ENCODE data around the gene RHOT2.

RHOT2 gene

DNA sequence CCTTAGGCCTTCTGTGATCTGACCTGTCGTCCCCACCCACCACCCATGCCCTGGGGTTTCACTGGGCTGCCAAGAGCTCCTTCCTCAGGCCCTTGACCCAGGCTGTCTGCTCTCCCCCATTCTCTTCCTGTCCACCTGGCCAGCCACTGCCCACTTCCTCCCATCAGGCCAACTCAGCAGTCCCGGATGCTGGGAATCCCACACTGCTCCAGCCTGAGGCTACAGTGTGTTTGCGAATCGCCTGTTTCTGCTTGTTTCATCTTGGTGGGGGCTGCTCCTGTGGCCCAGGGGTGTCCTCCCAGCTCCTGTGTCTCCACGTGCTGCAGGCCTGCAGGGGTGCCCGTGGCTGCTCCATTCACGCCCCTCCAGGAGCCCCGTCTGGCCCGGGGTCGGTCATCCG is 46.1 kb downstream of the RHOT2 start:
- DNase-seq (ENCODE audit: low read depth in 2 of 2) = no peak

DNA sequence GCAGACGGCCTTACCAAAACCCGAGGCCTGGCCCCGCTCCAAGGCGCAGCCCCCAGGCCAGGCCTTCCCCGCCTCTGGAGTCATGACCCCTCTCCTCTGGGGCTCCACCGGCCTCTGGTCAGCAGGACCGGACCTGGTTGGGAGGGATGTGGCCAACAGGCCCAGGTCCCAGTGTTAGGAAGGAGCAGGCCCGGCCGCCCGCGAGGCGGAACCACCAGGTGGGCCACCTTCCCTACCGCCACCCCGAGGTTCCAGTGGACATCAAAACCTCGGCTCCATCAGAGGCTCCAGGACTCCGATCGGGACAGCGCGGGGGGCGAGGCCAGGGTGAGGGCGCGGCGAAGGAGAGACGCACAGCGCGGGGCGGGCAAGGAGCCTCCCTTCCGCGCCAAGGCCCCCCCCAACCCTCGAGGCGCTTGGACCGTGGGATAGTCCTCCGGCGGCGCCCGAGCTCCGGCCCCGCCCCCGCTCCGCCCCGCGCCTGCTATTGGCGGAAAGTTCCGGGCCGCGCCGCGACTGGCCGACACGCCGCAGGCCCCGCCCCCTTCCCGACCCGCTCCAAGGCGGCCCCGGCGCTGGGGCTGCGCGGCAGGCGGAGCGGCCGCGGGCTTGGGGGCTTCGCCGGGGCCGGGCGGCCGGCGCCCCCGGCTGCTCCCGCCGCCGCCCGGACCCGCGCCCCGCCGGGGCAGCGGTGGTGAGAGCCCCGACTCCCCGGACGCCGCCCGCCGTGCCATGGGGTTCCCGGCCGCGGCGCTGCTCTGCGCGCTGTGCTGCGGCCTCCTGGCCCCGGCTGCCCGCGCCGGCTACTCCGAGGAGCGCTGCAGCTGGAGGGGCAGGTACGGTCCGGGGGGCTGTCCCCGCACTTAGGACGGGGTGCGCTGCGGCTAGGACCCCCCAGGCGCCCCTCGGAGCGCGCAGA is 46.9 kb downstream of the RHOT2 start, which contains the start of gene METRN:
TSS of gene METRN (plus strand) at position 561 of the 919 bp plus-strand sequence. CDS start at position 733, 172 bp downstream.
- DNase-seq (ENCODE audit: low read depth in 2 of 2) = peak; percentile 80 to 97

DNA sequence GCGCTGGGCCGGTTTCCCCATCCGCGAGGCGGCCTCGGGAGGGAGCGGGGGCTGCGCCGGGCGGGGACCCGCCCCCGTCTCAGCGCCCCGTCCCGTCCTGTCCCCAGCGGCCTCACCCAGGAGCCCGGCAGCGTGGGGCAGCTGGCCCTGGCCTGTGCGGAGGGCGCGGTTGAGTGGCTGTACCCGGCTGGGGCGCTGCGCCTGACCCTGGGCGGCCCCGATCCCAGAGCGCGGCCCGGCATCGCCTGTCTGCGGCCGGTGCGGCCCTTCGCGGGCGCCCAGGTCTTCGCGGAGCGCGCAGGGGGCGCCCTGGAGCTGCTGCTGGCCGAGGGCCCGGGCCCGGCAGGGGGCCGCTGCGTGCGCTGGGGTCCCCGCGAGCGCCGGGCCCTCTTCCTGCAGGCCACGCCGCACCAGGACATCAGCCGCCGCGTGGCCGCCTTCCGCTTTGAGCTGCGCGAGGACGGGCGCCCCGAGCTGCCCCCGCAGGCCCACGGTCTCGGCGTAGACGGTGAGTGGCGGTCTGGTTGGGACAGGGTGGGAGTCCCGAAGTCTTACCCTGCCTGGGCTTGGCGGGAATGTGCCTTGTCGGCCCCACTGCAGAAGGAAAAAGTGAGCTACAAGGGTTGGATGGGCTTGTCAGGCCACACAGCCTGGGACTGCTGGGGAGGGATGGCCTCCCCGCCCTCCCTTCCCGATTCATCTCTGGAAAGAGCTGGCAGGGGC is 47.7 kb downstream of the RHOT2 start:
- DNase-seq (ENCODE audit: low read depth in 2 of 2) = no peak

DNA sequence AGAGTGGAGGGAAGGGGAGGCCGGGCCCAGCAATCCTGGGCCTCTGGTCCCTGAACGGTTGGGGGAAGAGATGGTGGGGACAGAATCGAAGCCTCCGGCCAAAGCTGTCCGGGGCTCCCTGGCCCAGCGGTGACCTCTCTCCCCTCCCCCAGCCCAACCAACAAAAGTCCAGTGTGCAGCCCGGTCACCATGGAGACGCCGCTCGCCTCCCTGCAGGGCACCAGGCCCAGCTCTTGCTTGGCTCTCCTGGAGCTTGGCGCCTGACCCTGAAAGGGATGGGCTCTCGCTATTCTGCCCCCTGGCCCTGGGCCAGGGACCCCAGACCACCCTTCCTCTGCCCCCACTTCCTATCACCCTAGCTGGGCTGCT is 48.3 kb downstream of the RHOT2 start:
- no peak for DNase-seq (ENCODE audit: low read depth in 2 of 2)

DNA sequence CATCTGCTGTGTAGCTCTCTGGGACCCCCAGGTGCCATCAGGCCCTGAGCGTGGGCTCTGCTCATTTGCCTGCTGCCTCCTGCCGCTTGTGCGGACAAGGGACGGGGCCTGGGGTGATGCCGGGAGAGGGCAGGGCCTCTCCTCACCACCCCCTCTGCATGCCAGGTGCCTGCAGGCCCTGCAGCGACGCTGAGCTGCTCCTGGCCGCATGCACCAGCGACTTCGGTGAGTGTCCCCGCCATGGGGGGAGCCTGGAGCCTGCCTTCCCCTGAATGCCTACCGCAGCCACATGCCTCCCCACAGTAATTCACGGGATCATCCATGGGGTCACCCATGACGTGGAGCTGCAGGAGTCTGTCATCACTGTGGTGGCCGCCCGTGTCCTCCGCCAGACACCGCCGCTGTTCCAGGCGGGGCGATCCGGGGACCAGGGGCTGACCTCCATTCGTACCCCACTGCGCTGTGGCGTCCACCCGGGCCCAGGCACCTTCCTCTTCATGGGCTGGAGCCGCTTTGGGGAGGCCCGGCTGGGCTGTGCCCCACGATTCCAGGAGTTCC is 48.9 kb downstream of the RHOT2 start:
- no peak for DNase-seq (ENCODE audit: low read depth in 2 of 2)

DNA sequence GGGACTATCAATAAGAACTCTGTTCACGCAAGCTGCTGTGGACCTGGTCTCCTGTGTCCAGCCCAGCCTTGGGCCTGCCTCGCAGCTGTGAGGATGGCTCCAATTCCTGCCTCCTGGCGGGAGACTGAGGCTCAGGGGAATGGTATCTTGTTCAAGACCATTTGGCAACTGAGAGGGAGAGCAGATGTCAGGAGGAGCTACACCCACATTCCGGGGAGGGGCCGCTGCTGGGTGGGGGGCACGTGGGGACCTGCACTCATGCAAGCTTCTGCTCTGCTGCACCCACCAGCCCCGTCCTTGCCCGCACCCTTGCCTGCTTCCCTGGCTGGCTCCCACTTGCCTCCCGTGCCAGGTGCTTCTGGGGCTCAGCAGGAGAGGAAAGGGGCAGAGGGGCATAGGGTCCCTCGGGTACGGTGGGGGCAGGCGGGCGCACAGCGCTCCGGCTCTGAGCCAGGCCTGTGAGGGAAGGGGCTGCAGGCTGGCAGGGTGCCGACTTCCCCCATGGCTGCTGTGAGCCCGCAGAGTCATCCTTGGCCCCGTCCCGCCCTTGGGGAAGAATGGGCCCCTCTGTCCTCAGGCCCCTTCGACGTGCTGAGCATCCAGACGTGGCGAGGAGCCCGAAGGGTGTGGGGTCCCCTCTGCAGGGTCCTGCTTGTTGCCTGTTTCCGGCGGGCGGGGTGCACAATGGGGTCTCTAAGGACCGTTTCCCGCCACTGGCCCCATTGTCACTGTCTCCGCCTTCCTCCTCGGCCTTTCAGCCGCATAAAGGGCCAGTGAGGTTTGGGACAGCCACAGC is 49.7 kb downstream of the RHOT2 start:
- DNase-seq (ENCODE audit: low read depth in 2 of 2) = no peak

DNA sequence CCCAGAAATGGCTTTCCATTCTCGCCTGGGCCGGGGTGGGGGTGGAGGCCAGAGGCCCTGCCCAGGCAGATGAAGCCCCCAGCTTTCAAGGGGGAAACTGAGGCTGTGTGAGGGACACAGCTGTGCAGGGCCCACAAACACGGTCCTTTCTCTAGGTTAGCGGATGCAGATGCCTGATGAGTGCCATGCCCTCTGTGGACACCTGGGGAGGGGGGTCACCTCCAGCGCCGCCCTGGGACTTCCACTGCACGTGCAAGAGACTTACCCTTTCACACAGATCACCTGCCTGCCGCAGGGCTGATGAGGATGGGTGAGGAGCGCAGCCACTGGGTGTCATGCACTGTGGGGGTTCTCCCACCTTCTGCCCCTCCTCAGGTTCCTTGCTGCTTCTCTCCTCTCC is 50.5 kb downstream of the RHOT2 start:
- DNase-seq (ENCODE audit: low read depth in 2 of 2) = no peak

DNA sequence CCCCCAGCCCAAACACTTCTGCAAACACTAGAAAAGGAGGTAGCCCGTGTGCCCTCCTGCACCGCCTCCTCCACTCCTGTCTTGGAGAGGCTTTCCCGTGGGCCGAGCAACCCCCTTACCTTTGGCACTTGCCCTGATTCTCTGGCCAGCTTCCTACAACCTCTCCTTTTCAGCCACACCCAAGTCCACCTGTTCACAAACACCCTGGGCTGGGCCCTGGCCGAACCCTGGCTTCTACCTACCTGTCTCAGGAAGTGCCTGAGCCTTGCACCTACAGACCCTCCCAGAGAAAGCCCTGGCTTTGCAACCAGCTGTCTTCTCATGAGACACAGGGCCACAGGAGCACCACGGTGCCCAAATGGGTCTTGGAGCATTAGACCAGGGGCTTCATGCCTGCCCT is 51.0 kb downstream of the RHOT2 start:
- no peak for DNase-seq (ENCODE audit: low read depth in 2 of 2)

DNA sequence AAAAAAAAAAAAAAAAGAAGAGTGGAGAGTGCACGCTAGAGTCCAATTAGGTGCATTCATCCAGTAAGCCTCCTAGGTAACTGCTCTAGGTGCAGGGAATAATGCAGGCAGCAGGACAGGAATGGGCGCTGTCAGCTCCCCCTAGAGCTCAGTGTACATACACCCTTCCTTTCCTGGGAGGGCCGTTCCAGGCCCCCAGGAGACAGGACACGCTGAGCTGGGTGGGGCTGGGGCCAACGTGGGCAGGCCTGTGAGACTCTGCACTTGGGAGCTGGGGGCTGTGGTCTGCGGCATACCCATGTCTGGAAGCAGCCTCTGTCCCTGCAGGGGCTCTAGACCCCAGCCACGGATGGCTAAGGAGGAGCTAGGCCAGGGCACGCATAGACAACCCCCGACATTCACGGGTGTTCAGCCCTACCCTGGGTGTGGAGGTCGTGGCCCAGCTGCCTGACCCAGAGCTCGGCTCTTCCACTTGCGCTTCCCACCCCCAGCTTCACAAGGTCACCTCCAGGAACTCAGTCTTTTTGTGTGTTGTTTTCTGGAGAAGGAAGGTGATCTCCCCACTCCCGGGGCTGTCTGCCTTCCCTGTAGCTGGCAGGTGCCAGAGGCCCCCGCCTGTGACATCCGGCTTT is 52.0 kb downstream of the RHOT2 start:
- no peak for DNase-seq (ENCODE audit: low read depth in 2 of 2)

DNA sequence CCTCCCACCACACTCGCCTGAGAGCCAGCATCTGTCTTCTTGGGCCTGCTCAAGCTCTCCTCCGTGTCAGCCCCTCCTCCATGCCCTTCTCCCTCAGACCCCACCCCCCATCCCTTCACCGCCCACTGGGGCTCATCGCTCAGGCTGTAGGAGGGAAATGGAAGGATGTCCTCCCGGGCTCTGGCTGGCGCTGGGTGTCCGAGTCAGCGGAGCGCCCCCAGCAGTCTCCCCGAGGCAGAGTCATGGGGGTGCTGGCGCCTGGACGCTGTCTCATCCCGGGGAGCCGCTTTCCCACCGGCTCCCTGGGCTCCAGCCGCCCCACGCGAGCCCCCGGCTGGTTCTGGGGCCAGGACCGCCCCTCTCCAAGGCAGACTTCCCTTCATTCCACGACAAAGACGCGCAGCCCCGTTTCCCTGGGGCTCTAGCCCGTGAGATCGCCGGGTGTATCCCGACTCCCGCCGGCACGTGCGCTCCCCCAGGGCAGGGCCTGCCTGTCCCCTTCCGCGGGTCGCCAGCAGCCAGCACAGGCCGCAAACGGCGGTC is 52.6 kb downstream of the RHOT2 start:
- peak in 1 of 2 donors; percentile 34 for DNase-seq (ENCODE audit: low read depth in 2 of 2)

DNA sequence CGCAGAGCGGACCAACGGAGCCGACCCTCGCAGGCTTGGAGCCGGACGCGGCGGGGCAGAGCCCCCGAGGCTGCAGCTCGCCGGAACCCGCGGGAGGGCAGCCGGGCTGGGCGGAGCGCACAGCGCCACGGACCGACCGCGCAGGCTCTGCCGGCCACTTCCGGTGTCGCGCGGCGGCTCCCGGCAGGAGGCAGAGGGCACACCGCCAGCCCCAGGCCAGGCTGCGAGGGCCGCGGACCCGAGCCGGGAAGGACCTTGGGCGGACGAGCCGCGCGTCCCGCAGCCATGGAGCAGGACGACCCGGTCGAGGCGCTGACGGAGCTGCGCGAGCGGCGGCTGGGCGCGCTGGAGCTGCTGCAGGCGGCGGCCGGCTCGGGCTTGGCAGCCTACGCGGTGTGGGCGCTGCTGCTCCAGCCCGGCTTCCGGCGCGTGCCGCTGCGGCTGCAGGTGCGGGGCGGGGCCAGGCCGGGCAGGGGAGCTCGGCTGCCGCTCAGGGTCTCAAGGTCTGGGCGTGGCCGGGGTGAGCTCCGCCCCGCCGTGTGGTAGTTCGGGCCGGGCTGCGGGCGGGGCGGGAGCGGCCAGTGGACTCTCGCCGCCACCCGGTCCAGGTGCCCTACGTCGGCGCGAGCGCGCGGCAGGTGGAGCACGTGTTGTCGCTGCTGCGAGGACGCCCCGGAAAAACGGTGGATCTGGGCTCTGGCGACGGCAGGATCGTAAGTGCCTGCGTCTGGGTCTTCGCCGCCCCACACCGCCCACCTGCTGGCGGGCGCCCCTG is 53.2 kb downstream of the RHOT2 start, which contains the start of gene ANTKMT:
TSS of gene ANTKMT (plus strand) at position 157 of the 775 bp plus-strand sequence. CDS start at position 286, 129 bp downstream.
- peak; percentile 41 to 75 for DNase-seq (ENCODE audit: low read depth in 2 of 2)

DNA sequence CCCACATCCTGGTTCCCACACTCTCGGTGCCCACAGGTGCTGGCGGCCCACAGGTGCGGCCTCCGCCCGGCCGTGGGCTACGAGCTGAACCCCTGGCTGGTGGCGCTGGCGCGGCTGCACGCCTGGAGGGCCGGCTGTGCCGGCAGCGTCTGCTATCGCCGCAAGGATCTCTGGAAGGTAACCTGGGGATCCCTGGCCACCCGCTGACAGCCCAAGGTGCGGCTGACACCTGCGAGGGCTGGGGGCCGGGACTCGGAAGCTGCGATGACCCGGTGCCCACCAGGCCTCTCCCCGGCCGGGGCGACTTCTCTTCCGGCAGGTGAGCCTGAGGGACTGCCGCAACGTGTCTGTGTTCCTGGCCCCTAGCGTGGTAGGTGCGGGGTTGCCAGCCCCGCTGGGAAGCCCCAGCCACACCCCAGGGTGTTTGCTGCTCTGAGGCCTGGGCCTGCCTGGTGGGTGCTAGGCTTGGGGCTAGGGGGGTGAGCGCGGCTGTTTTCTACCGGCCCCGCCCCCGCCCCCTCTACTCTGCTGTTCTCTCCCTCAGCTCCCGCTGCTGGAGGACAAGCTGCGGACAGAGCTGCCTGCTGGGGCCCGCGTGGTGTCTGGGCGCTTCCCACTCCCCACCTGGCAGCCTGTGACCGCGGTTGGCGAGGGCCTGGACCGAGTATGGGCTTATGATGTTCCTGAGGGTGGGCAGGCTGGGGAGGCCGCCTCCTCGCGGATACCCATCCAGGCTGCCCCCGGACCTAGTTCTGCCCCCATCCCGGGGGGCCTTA is 54.0 kb downstream of the RHOT2 start:
- no peak for DNase-seq (ENCODE audit: low read depth in 2 of 2)

DNA sequence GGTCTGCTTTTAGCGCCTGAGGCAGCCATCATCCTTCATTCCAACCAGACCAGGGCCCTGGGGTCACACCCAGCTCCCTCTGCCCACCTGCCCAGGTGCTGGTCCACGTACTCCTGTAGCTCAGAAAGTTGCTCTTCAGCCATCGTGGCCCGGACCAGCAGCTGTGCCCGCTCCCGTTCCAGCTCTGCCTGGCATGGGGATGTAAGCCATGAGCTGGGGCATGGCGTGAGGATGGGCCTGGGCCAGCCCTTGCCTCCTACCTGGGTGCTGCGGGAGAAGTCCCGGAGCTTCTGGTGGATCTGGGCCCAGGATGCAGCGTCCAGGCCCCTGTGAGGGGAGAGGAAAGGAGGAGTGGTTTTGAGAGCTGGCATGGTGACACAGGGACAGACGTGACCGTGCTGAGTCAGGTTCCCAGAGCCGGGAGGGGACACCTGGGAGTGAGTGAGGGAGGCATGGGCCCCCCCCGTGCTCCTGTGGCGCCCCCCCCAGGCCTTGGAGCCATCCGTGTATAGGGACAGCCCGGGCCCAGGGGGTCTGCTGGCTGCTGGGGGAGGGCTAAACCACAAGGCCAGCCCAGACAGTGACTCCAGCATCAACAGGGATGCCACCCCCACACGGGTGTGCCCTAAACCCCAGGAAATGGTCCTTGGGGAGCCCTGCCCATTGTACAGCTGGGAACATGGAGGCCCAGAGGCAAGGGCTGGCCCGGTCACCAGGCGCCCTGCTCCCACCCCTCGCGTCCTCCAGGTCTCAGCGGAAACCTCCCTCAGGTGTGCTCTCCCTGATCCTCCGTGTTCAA is 55.1 kb downstream of the RHOT2 start:
- no peak for DNase-seq (ENCODE audit: low read depth in 2 of 2)

DNA sequence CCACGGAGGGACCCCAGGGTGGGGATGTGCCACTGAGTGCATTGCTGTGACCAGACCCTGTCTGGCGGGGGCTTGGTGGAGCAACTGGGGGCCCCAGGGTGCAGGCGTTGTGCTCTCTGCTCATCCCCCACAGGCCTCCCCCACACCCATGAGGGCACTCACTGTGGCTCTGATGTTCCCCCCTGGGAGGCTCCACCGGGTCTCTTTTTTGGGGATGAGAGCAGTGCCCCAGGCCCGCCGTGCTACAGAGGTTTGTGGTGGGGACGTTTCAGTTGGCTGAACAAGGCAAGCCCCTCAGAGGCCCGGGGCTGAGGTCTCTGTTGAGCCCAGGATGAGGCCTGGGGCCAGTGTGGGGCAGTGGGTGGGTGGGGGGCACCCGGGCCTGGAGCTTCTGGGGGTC is 55.8 kb downstream of the RHOT2 start:
- no peak for DNase-seq (ENCODE audit: low read depth in 2 of 2)
